ENCODE results near the gene VRTN. TPM values are rescaled to one million over a fixed set of nuclear protein-coding genes. Genes with fewer than 3 reads are reported as not detected.
A peak's percentile ranks its signal among the peaks of the same experiment; 100 is the strongest.

VRTN gene
- total and polyA plus RNA-seq, 9 of the 15 experiments (the other 6 are each of a cell fraction or from before 2014, with no cell fraction given): 0.05 to 0.09 (median 0.06) TPM; not detected in 6

- no peak for TF ChIP-seq ZNF224 (CRISPR knock-in tag; IDR thresholded peaks at IDR 0.05)
- TF ChIP-seq NFATC3 (IDR thresholded peaks at IDR 0.05): no peak
- TF ChIP-seq BCLAF1 (IDR thresholded peaks at IDR 0.05; ENCODE audit: borderline replicate concordance in 1 of 2, control insufficient read depth in 1 of 2, low read depth in 2 of 2, low read length in 1 of 2): no peak
- no peak for TF ChIP-seq MIER1 (IDR thresholded peaks at IDR 0.05; ENCODE audit: low read depth)
- TF ChIP-seq RBM15 (IDR thresholded peaks at IDR 0.05; ENCODE audit: insufficient read depth, low read length): no peak
- TF ChIP-seq ARID1B (IDR thresholded peaks at IDR 0.05): no peak
- TF ChIP-seq SOX6 (IDR thresholded peaks at IDR 0.05): 0 out of 2 replicates have a peak, but pooled peaks have one; percentile 16
- peak; percentile 23; the same call in 1 of the 2 replicates for TF ChIP-seq LCOR (CRISPR knock-in tag; IDR thresholded peaks at IDR 0.05)
- no peak; the same call in 1 of the 2 replicates for TF ChIP-seq NFIC (IDR thresholded peaks at IDR 0.05)
- TF ChIP-seq ZNF75A (CRISPR knock-in tag; IDR thresholded peaks at IDR 0.05): no peak
- TF ChIP-seq TRIM28 (IDR thresholded peaks at IDR 0.05): no peak
- TF ChIP-seq, protein P1, sequence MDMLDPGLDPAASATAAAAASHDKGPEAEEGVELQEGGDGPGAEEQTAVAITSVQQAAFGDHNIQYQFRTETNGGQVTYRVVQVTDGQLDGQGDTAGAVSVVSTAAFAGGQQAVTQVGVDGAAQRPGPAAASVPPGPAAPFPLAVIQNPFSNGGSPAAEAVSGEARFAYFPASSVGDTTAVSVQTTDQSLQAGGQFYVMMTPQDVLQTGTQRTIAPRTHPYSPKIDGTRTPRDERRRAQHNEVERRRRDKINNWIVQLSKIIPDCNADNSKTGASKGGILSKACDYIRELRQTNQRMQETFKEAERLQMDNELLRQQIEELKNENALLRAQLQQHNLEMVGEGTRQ (CRISPR knock-in tag; IDR thresholded peaks at IDR 0.05): 0 out of 2 replicates have a peak, but pooled peaks have one; percentile 17
- TF ChIP-seq HDAC2 (IDR thresholded peaks at IDR 0.05): no peak
- no peak for TF ChIP-seq PHB (CRISPR knock-in tag; IDR thresholded peaks at IDR 0.05)
- TF ChIP-seq NCOA4 (IDR thresholded peaks at IDR 0.05; ENCODE audit: partially characterized antibody): no peak
- no peak for TF ChIP-seq ZNF561 (CRISPR knock-in tag; conservative IDR thresholded peaks at IDR 0.05)
- no peak for TF ChIP-seq SMAD3 (CRISPR knock-in tag; conservative IDR thresholded peaks at IDR 0.05)
- TF ChIP-seq, protein P2, sequence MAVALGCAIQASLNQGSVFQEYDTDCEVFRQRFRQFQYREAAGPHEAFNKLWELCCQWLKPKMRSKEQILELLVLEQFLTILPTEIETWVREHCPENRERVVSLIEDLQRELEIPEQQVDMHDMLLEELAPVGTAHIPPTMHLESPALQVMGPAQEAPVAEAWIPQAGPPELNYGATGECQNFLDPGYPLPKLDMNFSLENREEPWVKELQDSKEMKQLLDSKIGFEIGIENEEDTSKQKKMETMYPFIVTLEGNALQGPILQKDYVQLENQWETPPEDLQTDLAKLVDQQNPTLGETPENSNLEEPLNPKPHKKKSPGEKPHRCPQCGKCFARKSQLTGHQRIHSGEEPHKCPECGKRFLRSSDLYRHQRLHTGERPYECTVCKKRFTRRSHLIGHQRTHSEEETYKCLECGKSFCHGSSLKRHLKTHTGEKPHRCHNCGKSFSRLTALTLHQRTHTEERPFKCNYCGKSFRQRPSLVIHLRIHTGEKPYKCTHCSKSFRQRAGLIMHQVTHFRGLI (CRISPR knock-in tag; IDR thresholded peaks at IDR 0.05): no peak
- no peak for TF ChIP-seq ZKSCAN8 (CRISPR knock-in tag; IDR thresholded peaks at IDR 0.05)
- TF ChIP-seq PHF21A (IDR thresholded peaks at IDR 0.05; ENCODE audit: borderline replicate concordance, low read depth): no peak
- TF ChIP-seq GABPB1 (CRISPR knock-in tag; IDR thresholded peaks at IDR 0.05): peak; percentile 85; the same call in 1 of the 2 replicates
- TF ChIP-seq ZNF551 (CRISPR knock-in tag; IDR thresholded peaks at IDR 0.05): no peak
These were observed 45.4 kb upstream of the VRTN start, which contains the start of gene ABCD4 (continued) for GRCh38 chr14:74302634-74303569.
